ENCODE measurements around the gene ALX4. TPM values are rescaled to one million over a fixed set of nuclear protein-coding genes. Genes with fewer than 3 reads are reported as not detected.

The ALX4 gene
- total RNA-seq, 4 donors from 2014 or later, result 0.10 to 0.11 TPM; not detected in 2

DNA sequence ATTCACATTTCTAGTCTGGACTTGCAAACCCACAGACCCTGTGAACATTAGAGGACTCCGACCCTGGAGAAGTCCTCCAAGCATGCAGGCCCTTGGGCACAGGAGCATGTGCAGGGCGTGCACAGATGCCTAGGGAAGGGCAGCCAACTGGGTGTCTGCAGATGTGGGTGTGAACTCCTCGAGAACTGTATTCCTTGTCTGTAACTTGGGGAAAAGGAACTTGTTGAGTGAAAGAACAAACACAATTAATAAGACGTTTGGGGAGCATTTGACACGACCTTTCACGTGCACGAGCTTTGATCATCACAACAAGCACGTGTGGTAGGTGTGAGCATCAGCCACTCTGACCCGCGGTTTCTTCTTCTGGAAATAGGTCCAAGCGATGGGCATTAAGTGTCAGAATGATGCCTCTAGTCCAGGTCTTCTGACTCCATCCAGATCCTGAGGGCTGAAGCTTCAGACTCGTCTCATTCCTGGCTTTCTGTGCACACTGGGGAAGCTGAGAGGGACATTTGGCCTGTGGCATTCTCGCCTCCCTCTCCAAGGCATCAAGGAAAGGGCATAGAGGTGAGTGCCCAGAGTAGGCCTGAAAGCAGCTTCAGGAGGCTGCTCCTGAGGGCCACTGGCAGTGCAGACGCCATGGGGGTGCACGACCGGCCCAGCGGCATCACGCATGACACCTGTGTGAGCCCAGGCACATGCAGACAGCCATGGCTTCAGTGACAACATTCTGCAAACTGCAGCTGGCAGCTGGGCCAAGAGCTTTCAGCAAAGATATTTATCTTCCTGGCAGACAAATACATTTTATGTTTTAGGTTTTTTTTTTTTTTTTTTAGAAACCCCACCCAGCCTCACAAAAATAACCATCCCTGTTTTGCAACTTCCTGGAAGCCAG, 32.5 kb downstream of the ALX4 start:
- H3K36me3 ChIP-seq, result no peaks in the 10 kb centered on the region
- intact Hi-C loops (cut with DNase I), result no loop called here
- no peaks in the 10 kb centered on the region for H3K9me3 ChIP-seq
- H3K4me3 ChIP-seq (replicated peaks in 1 of 3), result no peak overlapping the region
- no peaks in the 10 kb centered on the region for H3K27me3 ChIP-seq
- WGBS, 2 donors, result 77 to 86% methylated on average over 17 to 18 of the region's 18 CpGs
- TF ChIP-seq CTCF (IDR thresholded peaks at IDR 0.05) (no peak), POLR2A (IDR thresholded peaks at IDR 0.05) (no peak)
- H3K27ac ChIP-seq, result no peak overlapping the region
- H3K4me1 ChIP-seq, result no peaks in the 10 kb centered on the region
- DNase-seq, result no peak

- Histone ChIP-seq H3K27ac (no peak overlapping the region), H3K36me3 (no peaks in the 10 kb centered on the region), H3K9me3 (no peaks in the 10 kb centered on the region), H3K4me3 (replicated peaks in 1 of 3) (no peak overlapping the region), H3K4me1 (no peaks in the 10 kb centered on the region), H3K27me3 (no peaks in the 10 kb centered on the region)
- TF ChIP-seq CTCF (IDR thresholded peaks at IDR 0.05), result no peak
- TF ChIP-seq POLR2A (IDR thresholded peaks at IDR 0.05), result no peak
- intact Hi-C loops (cut with DNase I), result no loop called here
- no peak for DNase-seq
- WGBS, 2 donors, result 78 to 91% methylated on average over 4 to 7 of the region's 7 CpGs
These were observed 33.9 kb downstream of the ALX4 start for GRCh38 chr11:44275961-44276550.

DNA sequence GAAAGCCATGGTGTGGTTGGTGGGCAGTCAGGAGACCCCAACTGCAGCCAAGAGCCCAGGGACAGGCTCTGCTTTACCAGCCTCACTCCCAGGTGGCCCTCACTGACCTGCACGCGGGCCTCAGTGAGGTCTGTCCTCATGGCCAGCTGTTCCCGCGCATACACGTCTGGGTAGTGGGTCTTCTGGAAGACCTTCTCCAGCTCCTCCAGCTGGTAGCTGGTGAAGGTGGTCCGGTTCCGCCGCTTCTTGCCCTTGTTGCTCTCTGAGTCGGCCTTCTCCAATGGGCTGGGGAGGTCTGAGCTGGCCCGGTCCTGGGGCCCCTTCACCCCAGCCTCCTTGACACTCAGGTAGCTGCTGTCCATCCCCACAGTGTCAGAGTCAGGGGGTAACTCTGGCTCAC, 34.7 kb downstream of the ALX4 start:
- no peaks in the 10 kb centered on the region for H3K36me3 ChIP-seq
- intact Hi-C loops (cut with DNase I), result no loop called here
- TF ChIP-seq POLR2A (IDR thresholded peaks at IDR 0.05) (no peak), CTCF (IDR thresholded peaks at IDR 0.05) (no peak)
- no peak overlapping the region for H3K27ac ChIP-seq
- no peaks in the 10 kb centered on the region for H3K4me1 ChIP-seq
- DNase-seq, result no peak
- WGBS, 2 donors, result 98% methylated on average over 10 of the region's 10 CpGs; no CpG with 5 or more reads in 1 of the 2 donors
- no peaks in the 10 kb centered on the region for H3K9me3 ChIP-seq
- no peaks in the 10 kb centered on the region for H3K27me3 ChIP-seq
- no peak overlapping the region for H3K4me3 ChIP-seq (replicated peaks in 1 of 3)

- WGBS, 2 donors, result 85 to 100% methylated on average over 1 of the region's 1 CpG
- Histone ChIP-seq H3K36me3 (no peaks in the 10 kb centered on the region), H3K27ac (no peak overlapping the region), H3K9me3 (no peaks in the 10 kb centered on the region), H3K4me1 (no peaks in the 10 kb centered on the region), H3K4me3 (replicated peaks in 1 of 3) (no peak overlapping the region), H3K27me3 (no peaks in the 10 kb centered on the region)
- DNase-seq, result no peak
- intact Hi-C loops (cut with DNase I), result no loop called here
- TF ChIP-seq CTCF (IDR thresholded peaks at IDR 0.05), result no peak
- TF ChIP-seq POLR2A (IDR thresholded peaks at IDR 0.05), result no peak
These were observed 35.5 kb downstream of the ALX4 start for GRCh38 chr11:44274404-44274803.

DNA sequence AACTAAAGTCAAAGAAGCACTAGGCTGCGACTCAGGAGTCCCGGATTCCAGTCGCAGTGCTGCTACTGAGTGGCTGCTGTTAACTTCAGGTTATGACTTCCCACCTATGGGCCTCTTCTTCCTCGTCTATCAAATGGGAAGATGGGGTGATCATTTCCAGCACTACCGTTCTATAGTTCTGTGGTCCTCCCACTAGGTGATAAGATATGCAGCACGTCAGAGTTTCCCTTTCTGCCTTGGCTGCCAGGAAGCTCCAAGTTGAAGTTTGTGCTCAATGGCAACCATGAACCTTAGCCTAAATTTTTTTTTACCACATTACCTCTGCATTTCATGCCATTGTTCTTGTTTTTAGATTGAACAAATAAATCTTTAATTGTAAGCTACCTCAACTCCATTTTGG, 38.7 kb downstream of the ALX4 start:
- Histone ChIP-seq H3K36me3 (no peaks in the 10 kb centered on the region), H3K27ac (no peak overlapping the region)

More for the DNA sequence above, 38.7 kb downstream of the ALX4 start:
- Histone ChIP-seq H3K4me3 (replicated peaks in 1 of 3) (no peak overlapping the region), H3K9me3 (no peaks in the 10 kb centered on the region), H3K27me3 (no peaks in the 10 kb centered on the region), H3K4me1 (no peaks in the 10 kb centered on the region)
- no peak for TF ChIP-seq CTCF (IDR thresholded peaks at IDR 0.05)
- TF ChIP-seq POLR2A (IDR thresholded peaks at IDR 0.05), result no peak
- no peak for DNase-seq
- intact Hi-C loops (cut with DNase I), result no loop called here
- WGBS, 2 donors, result 99 to 100% methylated on average over 6 of the region's 6 CpGs
